LNCAP (cell line): ENCODE data around the gene HOXD12.

Experiments used
- TF ChIP-seq, protein P1 (sequence below): fragments of 450-650 bp; IDR thresholded peaks from 2 replicates; pipeline ENCODE4 v1.5.1; 2017; ENCODE audit warnings: mild to moderate bottlenecking

Gene HOXD12

GRCh38 chr2:176098366-176099158 lies 1.0 kb upstream of the HOXD12 start:
- TF ChIP-seq, protein P1, sequence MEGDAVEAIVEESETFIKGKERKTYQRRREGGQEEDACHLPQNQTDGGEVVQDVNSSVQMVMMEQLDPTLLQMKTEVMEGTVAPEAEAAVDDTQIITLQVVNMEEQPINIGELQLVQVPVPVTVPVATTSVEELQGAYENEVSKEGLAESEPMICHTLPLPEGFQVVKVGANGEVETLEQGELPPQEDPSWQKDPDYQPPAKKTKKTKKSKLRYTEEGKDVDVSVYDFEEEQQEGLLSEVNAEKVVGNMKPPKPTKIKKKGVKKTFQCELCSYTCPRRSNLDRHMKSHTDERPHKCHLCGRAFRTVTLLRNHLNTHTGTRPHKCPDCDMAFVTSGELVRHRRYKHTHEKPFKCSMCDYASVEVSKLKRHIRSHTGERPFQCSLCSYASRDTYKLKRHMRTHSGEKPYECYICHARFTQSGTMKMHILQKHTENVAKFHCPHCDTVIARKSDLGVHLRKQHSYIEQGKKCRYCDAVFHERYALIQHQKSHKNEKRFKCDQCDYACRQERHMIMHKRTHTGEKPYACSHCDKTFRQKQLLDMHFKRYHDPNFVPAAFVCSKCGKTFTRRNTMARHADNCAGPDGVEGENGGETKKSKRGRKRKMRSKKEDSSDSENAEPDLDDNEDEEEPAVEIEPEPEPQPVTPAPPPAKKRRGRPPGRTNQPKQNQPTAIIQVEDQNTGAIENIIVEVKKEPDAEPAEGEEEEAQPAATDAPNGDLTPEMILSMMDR: no peak

DNA sequence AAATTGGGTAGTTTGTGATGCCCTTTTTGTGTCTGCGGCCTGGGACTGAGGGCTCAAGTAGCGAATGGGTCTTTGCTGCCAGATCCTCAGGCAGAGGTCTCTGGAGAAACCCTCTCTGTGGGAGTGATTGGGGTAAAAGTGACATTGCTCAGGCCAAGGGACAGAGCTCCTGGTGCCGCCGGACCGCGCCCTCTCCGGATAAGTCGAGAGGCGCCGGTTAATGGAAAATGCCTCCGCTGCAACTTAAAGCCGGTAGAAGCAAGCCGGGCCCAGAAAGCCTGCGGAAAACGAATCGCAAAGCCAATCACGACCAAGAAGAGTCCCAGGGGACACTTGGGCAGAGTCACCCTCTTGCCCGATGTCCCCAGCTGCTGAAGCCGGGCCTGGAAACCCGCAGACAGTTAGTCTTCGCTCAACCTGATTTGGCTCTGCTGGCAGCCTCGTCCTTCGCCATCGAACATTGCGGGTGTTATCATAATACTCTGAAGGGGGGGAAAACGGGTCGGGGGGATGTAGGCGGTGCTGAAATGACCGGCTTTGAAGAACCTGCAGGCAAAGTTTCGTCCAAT lies 352 bp upstream of the HOXD12 start:
- TF ChIP-seq, protein P1: no peak

GRCh38 chr2:176100547-176101140 lies 1.0 kb downstream of the HOXD12 start:
- TF ChIP-seq, protein P1: no peak

DNA sequence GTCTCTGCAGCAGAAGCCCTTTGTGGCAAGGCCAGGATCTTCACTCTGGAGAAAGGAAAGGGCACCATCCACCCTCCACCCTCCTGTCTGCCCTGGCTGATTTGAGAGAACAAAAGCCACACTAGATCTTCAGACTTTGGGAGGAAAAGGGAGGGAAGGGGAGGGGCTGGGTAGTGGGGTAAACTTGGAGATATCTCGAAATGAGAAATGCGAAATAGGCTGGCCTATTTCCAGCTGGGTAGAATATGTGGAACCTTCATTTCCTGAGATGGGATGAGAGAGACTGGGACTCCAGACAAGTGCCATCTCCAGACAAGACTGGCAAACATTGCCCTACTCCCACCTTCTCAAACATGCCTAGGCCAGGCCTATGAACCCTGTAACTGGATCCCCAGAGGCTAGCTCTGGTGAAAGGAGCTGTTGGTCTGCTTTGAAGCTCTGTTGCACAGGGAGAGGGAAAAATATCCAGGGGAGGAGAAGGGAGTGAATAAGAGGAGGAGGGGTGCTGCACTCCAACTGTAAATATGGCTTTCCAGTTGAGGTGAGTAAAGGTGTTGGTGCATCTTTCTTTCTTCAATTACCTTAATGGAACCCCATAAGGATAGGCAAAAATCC lies 1.7 kb downstream of the HOXD12 start:
- TF ChIP-seq, protein P1: no peak

- TF ChIP-seq, protein P1: no peak
These were observed 2.2 kb downstream of the HOXD12 start for GRCh38 chr2:176101842-176102241.

DNA sequence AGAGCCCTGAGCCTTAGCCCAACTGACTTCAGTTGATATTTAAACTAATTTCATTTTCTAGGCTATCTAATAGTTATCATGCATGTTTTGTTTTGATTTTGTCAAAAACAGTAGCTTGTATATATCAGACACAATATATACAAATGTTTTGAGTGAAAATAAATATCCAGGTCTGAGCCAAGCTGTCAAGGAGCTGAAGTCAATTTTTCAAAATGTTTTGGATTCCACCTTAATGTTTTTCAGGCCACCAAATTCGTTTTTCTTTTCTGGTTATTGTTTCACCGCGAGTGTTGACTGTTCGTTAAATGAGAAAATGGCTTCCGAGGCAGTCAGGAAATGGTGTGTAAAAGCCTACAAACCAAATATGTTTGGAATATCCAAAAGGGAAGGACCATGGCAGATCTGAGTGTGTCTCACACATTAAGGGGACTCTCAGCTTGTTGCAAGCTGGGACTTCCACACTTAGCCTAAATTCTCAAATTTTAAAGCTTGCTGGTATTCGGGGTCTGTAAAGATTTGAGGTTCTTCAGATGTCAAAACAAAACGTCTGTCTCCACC lies 2.8 kb downstream of the HOXD12 start:
- TF ChIP-seq, protein P1: no peak

DNA sequence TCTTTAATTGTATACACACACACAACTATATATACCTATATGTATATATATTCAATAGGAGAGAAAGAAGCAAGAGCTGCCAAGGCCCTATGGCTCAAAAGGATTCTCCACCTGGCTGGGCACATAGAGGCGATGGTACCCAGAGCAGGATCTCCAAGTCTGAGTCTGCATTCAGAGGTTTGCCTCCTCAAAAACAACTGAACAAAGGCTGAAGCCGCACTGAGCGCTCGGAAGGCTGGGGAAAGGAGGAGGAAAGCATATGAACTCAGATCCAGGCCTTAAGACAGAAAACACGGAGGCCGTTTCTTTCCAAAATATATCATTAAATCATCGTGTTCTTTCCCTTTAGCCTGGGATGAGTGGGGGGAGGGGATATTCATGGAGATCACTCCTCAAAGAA lies 3.6 kb downstream of the HOXD12 start:
- TF ChIP-seq, protein P1: no peak
